Ovary (tissue), 9 donors: ENCODE data around the gene KATNBL1. TPM values are rescaled to one million over a fixed set of nuclear protein-coding genes. Genes with fewer than 3 reads are reported as not detected.
"Not testable (repeated sequence)": the region's sequence is repeated elsewhere in the genome, so short reads cannot be mapped to it uniquely, and the experiment has no call there.

Experiments
- DNase-seq, 5 donors: peaks; one replicate each; pipeline ENCODE4 v3.0.0-alpha.2; 2019 to 2020
- H3K27ac ChIP-seq, 2 donors: fragments of 200-600 bp; one replicate each; pipeline versions ENCODE4 v1.5.1 to v1.8.0; 2019 to 2022
- H3K27me3 ChIP-seq: fragments of 200-600 bp; one replicate; pipeline ENCODE4 v1.8.0; 2022
- H3K36me3 ChIP-seq: fragments of 200-600 bp; sonication (generic); one replicate; pipeline ENCODE4 v1.5.1; 2019
- H3K4me1 ChIP-seq: one replicate; pipeline ENCODE4 v1.8.1; 2013; ENCODE audit warnings: mild to moderate bottlenecking, moderate library complexity; ENCODE audit not compliant: insufficient read depth
- H3K4me3 ChIP-seq: fragments of 200-600 bp; sonication (generic); one replicate; pipeline ENCODE4 v1.5.1; 2017
- H3K9me3 ChIP-seq, 2 donors: fragments of 200-600 bp in 1 of 2; sonication (generic) in 1 of 2; one replicate each; pipeline versions ENCODE4 v1.5.1 to v1.8.1; 2013 to 2019; ENCODE audit warnings: mild to moderate bottlenecking in 1 of 2, moderate library complexity in 1 of 2
- EP300 ChIP-seq: sonication (generic); formaldehyde crosslinking; IDR thresholded peaks from one replicate; pipeline ENCODE4 v1.6.1; 2017; ENCODE audit warnings: antibody characterized with exemption
- POLR2A ChIP-seq: fragments of 450-650 bp; IDR thresholded peaks from one replicate; pipeline ENCODE4 v1.6.1; 2017; ENCODE audit warnings: antibody characterized with exemption, mild to moderate bottlenecking, moderate library complexity
- WGBS, 3 donors: extraction: QIAGEN DNeasy Blood & Tissue Kit in 1 of 3; methylation state at CpG; one replicate each; pipeline versions ENCODE4 v1.1.5 to v1.1.7; 2013 to 2017; 5-methylcytosine and 5-hydroxymethylcytosine counted together
- intact Hi-C, 4 donors: fragments of 100-400 bp; cut with DNase I; formaldehyde crosslinking; loops; one replicate each; pipeline versions ENCODE4 v1.11.0 to v1.15.1; 2022 to 2023
- polyA plus RNA-seq, 2 donors: library from polyadenylated mRNA; stranded (reverse); fragments of 200-250 nt in 1 of 2; fragments of 350-450 nt in 1 of 2; fragmentation: Illumina TruSeq in 1 of 2; extraction: RNeasy Lipid Tissue Mini Kit (QIAGEN cat#74804) in 1 of 2; gene quantifications; one replicate each; pipeline ENCODE4 v1.2.3, GENCODE V29; 2013 to 2014
- total RNA-seq, 7 donors: library from RNA; depleted of rRNA in 2 of 7; stranded (reverse); fragments of >200 nt in 2 of 7; fragmentation: NEBNext Ultra II Directional in 3 of 7; extraction: Animal tissue kit (Norgen Biotek cat#: 25700) in 3 of 7; gene quantifications; one replicate each; pipeline versions ENCODE4 v1.1.0 to v1.2.4, GENCODE V29; 2016 to 2023
- TF ChIP-seq, protein P1 (sequence below), 3 donors: fragments of 450-650 bp in 2 of 3; fragments of 200-600 bp in 1 of 3; IDR thresholded peaks; one replicate each; pipeline versions ENCODE4 v1.5.1 to v1.8.0; 2016 to 2022; ENCODE audit warnings: antibody characterized with exemption in 3 of 3, mild to moderate bottlenecking in 1 of 3
- donor health status: DM: no; HTN: no; CAD: no; lungs with moderate emphysema.
- donor health status: DM: no; HTN: no; CAD: no.
- donor health status: Bipolar disorder and iron deficiency.
- donor health status: DM: yes; HTN: yes; CAD: no.
- donor health status: DM: no; HTN: no; CAD: no.
- donor health status: DM: yes; HTN: yes; CAD: no.

KATNBL1 gene
- total and polyA plus RNA-seq, 9 donors: 12.9 to 52.2 (median 31.1) TPM

DNA sequence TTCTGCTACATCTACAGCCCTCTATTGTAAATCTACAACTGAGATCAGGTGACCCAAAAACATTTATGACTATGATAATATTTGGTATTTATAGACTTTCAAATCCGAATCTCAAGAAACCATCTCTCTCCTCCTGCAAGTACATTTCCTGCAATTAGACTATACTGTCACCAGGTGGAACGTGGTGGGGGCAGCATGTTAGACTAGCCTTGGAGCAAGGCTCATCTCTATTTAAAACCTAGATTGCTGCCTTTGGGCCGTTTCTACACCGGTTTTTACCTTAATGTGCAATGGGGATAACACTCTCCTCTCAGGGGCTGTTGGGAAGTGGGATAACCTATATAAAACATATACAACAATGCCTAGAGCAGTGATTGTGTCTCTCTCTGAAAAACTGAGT lies 3.8 kb upstream of the KATNBL1 start:
- Histone ChIP-seq H3K27me3 (no peaks in the 10 kb centered on the region), H3K4me3 (no peak overlapping the region), H3K36me3 (no peaks in the 10 kb centered on the region), H3K4me1 (peaks cover 1% of the 10 kb centered on the region), H3K9me3 (no peaks in the 10 kb centered on the region), H3K27ac (no peak overlapping the region)
- intact Hi-C loops: loop anchor here in 2 of 4 donors (5.0 to 10.0 kb wide), 2 partner anchors 149 to 151 kb away; no protein-coding TSS in a partner anchor
- WGBS, 3 donors: 27 to 32% (median 31%) methylated on average over 4 of the region's 4 CpGs
- DNase-seq: no peak
- no peak for TF ChIP-seq POLR2A
- no peak for TF ChIP-seq EP300
- TF ChIP-seq, protein P1, sequence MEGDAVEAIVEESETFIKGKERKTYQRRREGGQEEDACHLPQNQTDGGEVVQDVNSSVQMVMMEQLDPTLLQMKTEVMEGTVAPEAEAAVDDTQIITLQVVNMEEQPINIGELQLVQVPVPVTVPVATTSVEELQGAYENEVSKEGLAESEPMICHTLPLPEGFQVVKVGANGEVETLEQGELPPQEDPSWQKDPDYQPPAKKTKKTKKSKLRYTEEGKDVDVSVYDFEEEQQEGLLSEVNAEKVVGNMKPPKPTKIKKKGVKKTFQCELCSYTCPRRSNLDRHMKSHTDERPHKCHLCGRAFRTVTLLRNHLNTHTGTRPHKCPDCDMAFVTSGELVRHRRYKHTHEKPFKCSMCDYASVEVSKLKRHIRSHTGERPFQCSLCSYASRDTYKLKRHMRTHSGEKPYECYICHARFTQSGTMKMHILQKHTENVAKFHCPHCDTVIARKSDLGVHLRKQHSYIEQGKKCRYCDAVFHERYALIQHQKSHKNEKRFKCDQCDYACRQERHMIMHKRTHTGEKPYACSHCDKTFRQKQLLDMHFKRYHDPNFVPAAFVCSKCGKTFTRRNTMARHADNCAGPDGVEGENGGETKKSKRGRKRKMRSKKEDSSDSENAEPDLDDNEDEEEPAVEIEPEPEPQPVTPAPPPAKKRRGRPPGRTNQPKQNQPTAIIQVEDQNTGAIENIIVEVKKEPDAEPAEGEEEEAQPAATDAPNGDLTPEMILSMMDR (IDR thresholded peaks at IDR 0.05): no peak

DNA sequence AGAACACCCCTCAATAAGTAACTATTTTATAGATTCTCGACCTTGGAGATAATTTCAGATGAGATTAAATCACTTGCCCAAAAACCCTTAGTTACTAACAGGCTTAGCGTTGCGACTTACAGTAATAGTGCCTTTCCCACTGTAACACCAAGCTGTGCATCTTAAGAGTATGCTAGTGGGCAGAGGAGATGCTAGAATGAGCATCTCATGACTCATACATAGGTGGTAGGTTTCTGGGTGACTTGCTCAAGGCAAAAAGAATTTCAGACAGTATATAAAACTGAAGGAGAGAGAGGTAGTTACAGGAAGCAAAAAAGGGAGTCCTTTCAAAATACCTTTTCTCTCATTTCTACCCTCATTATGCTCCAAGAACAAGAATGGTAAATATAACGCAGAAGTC lies 3.9 kb downstream of the KATNBL1 start:
- H3K4me1 ChIP-seq: peaks cover 4% of the 10 kb centered on the region
- TF ChIP-seq EP300 (no peak), POLR2A (no peak)
- TF ChIP-seq, protein P1 (IDR thresholded peaks at IDR 0.05): no peak
- no peak overlapping the region for H3K4me3 ChIP-seq
- H3K27ac ChIP-seq: no peak overlapping the region
- intact Hi-C loops: loop anchor here in 1 of 4 donors (10.0 kb wide), 1 partner anchor 141 kb away; no protein-coding TSS in a partner anchor
- WGBS, 3 donors: 89 to 92% (median 91%) methylated on average over 4 of the region's 4 CpGs
- DNase-seq: no peak
- H3K27me3 ChIP-seq: no peaks in the 10 kb centered on the region
- H3K36me3 ChIP-seq: no peaks in the 10 kb centered on the region
- H3K9me3 ChIP-seq: no peaks in the 10 kb centered on the region

DNA sequence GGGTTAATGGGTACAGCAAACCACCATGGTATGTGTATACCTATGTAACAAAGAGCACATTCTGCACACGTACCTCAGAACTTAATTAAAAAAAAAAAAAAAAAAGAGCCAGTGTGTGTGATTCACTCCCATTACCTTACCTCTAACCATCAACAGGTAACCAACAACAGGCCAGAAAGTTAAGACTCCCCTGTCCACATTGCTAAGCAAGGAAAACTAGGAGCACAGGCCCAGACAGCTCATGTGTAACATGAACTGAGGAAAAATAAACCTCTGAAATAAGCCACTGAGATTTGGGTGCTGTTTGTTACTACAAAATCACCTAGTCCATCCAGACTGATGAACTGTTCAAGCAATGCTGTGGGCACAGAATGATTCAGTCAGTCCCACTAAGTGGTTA lies 6.0 kb downstream of the KATNBL1 start:
- 93 to 100% (median 100%) methylated on average over 1 of the region's 1 CpG for WGBS, 3 donors

DNA sequence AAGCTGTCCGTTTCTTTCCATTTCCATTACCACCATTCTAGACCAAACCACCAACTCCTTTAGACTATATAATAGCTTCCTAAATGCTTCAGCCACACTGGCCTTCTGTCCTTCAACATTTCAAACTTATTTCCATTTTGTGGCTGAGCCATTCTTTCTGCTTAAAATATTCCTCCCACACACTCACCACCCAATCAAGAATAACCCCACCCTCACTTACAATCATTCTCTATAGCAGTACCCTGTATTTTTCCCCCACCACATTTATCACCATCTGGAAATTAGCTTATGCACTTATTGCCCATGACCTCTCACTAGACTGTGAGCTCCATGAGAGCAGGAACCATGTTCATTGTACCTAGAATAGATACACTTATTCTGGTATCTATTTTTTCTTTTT lies 6.6 kb downstream of the KATNBL1 start:
- Histone ChIP-seq H3K4me3 (no peak overlapping the region), H3K9me3 (no peaks in the 10 kb centered on the region), H3K4me1 (peaks cover 2% of the 10 kb centered on the region), H3K27ac (no peak overlapping the region), H3K27me3 (no peaks in the 10 kb centered on the region), H3K36me3 (no peaks in the 10 kb centered on the region)
- TF ChIP-seq POLR2A (no peak), EP300 (no peak)
- TF ChIP-seq, protein P1 (IDR thresholded peaks at IDR 0.05): no peak
- intact Hi-C loops: loop anchor here in 1 of 4 donors (10.0 kb wide), 1 partner anchor 139 kb away; no protein-coding TSS in a partner anchor
- no peak for DNase-seq
- WGBS, 3 donors: 85 to 93% (median 91%) methylated on average over 1 of the region's 1 CpG

More for the DNA sequence above, 6.0 kb downstream of the KATNBL1 start:
- H3K27ac ChIP-seq: no peak overlapping the region
- no peak for DNase-seq
- H3K9me3 ChIP-seq: no peaks in the 10 kb centered on the region
- no peaks in the 10 kb centered on the region for H3K27me3 ChIP-seq
- H3K36me3 ChIP-seq: no peaks in the 10 kb centered on the region
- no peak overlapping the region for H3K4me3 ChIP-seq
- intact Hi-C loops: loop anchor here in 1 of 4 donors (10.0 kb wide), 1 partner anchor 139 kb away; no protein-coding TSS in a partner anchor
- H3K4me1 ChIP-seq: peaks cover 4% of the 10 kb centered on the region
- TF ChIP-seq EP300 (no peak), POLR2A (no peak)
- TF ChIP-seq, protein P1 (IDR thresholded peaks at IDR 0.05): no peak

DNA sequence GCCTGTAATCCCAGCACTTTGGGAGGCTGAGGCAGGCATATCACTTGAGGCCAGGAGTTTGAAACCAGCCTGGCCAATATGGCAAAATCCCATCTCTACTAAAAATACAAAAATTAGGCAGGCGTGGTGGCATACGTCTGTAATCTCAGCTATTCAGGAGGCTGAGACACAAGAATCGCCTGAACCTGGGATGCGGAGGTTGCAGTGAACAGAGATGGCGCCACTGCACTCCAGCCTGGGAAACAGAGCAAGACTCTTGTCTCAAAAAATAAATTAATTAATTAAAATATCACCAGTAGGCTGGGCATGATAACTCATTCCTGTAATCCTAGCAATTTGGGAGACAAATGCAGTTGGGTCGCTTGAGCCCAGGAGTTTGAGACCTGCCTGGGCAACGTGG lies 16.6 kb downstream of the KATNBL1 start:
- H3K27me3 ChIP-seq, H3K27ac ChIP-seq, H3K36me3 ChIP-seq, DNase-seq, H3K4me1 ChIP-seq, H3K9me3 ChIP-seq, intact Hi-C loops, H3K4me3 ChIP-seq: not testable (repeated sequence)
- WGBS, 3 donors: 81 to 90% (median 87%) methylated on average over 7 of the region's 7 CpGs
